Measurements from ENCODE around the gene FAM228A. TPM values are rescaled to one million over a fixed set of nuclear protein-coding genes. Genes with fewer than 3 reads are reported as not detected.

The FAM228A gene
- total RNA-seq, 2 donors from 2014 or later = 0.14 to 0.60 TPM

GRCh38 chr2:24211408-24211807, 36.6 kb downstream of the FAM228A start:
- peaks cover 2 to 3% of the 10 kb centered on the region in 2 donors for H3K36me3 Mint-ChIP-seq (ENCODE audit: insufficient read depth in 2 of 2)

GRCh38 chr2:24214880-24215279, 40.0 kb downstream of the FAM228A start:
- peak in 1 of 2 donors; percentile 15 for DNase-seq
- Mint-ChIP-seq H3K4me3 (no peak overlapping the region), H3K36me3 (ENCODE audit: insufficient read depth in 2 of 2) (peaks cover 1 to 3% of the 10 kb centered on the region in 2 donors), H3K27me3 (ENCODE audit: low read depth) (no peaks in the 10 kb centered on the region), H3K27ac (peak overlapping the region; percentile 91), H3K9me3 (no peaks in the 10 kb centered on the region), H3K4me1 (ENCODE audit: low read depth) (peaks cover 4% of the 10 kb centered on the region)
- ATAC-seq (replicated peaks in 1 of 2) = peak; percentile 50 to 97

More at GRCh38 chr2:24211408-24211807, 36.6 kb downstream of the FAM228A start:
- no peaks in the 10 kb centered on the region for H3K27me3 Mint-ChIP-seq (ENCODE audit: low read depth)
- no peak overlapping the region for H3K4me3 Mint-ChIP-seq
- H3K27ac Mint-ChIP-seq = no peak overlapping the region
- ATAC-seq (replicated peaks in 1 of 2) = no peak
- H3K4me1 Mint-ChIP-seq (ENCODE audit: low read depth) = peaks cover 4% of the 10 kb centered on the region
- no peaks in the 10 kb centered on the region for H3K9me3 Mint-ChIP-seq
- DNase-seq = no peak

GRCh38 chr2:24220554-24221291, 45.9 kb downstream of the FAM228A start:
- no peak overlapping the region for H3K4me3 Mint-ChIP-seq
- peaks cover 0 to 1% of the 10 kb centered on the region in 2 donors for H3K36me3 Mint-ChIP-seq (ENCODE audit: insufficient read depth in 2 of 2)
- no peak for ATAC-seq (replicated peaks in 1 of 2)
- H3K27ac Mint-ChIP-seq = no peak overlapping the region
- H3K27me3 Mint-ChIP-seq (ENCODE audit: low read depth) = no peaks in the 10 kb centered on the region
- H3K9me3 Mint-ChIP-seq = no peaks in the 10 kb centered on the region
- H3K4me1 Mint-ChIP-seq (ENCODE audit: low read depth) = no peaks in the 10 kb centered on the region
- DNase-seq = no peak

GRCh38 chr2:24221343-24222050, 46.6 kb downstream of the FAM228A start:
- no peak for DNase-seq
- no peak overlapping the region for H3K27ac Mint-ChIP-seq
- no peak overlapping the region for H3K4me3 Mint-ChIP-seq
- no peaks in the 10 kb centered on the region for H3K27me3 Mint-ChIP-seq (ENCODE audit: low read depth)
- H3K9me3 Mint-ChIP-seq = no peaks in the 10 kb centered on the region
- ATAC-seq (replicated peaks in 1 of 2) = no peak
- no peaks in the 10 kb centered on the region for H3K4me1 Mint-ChIP-seq (ENCODE audit: low read depth)
- peaks cover 0 to 1% of the 10 kb centered on the region in 2 donors for H3K36me3 Mint-ChIP-seq (ENCODE audit: insufficient read depth in 2 of 2)

GRCh38 chr2:24222946-24223345, 48.1 kb downstream of the FAM228A start:
- H3K27me3 Mint-ChIP-seq (ENCODE audit: low read depth) = no peaks in the 10 kb centered on the region
- H3K27ac Mint-ChIP-seq = no peak overlapping the region
- ATAC-seq (replicated peaks in 1 of 2) = no peak
- no peaks in the 10 kb centered on the region for H3K4me1 Mint-ChIP-seq (ENCODE audit: low read depth)
- peaks cover 0 to 1% of the 10 kb centered on the region in 2 donors for H3K36me3 Mint-ChIP-seq (ENCODE audit: insufficient read depth in 2 of 2)
- H3K4me3 Mint-ChIP-seq = no peak overlapping the region
- H3K9me3 Mint-ChIP-seq = no peaks in the 10 kb centered on the region
- DNase-seq = no peak

GRCh38 chr2:24225499-24226242, 50.8 kb downstream of the FAM228A start:
- Mint-ChIP-seq H3K36me3 (ENCODE audit: insufficient read depth in 2 of 2) (no peaks in the 10 kb centered on the region), H3K4me1 (ENCODE audit: low read depth) (no peaks in the 10 kb centered on the region), H3K27ac (no peak overlapping the region), H3K9me3 (no peaks in the 10 kb centered on the region), H3K27me3 (ENCODE audit: low read depth) (no peaks in the 10 kb centered on the region), H3K4me3 (no peak overlapping the region)
- DNase-seq (no peak), ATAC-seq (replicated peaks in 1 of 2) (no peak)

- DNase-seq = no peak
- Mint-ChIP-seq H3K4me3 (no peak overlapping the region), H3K4me1 (ENCODE audit: low read depth) (no peaks in the 10 kb centered on the region), H3K36me3 (ENCODE audit: insufficient read depth in 2 of 2) (no peaks in the 10 kb centered on the region), H3K27ac (peak overlapping the region; percentile 24), H3K9me3 (no peaks in the 10 kb centered on the region), H3K27me3 (ENCODE audit: low read depth) (no peaks in the 10 kb centered on the region)
- ATAC-seq (replicated peaks in 1 of 2) = no peak
These were observed 53.6 kb downstream of the FAM228A start for GRCh38 chr2:24228470-24228869.

- no peaks in the 10 kb centered on the region for H3K4me1 Mint-ChIP-seq (ENCODE audit: low read depth)
- no peak overlapping the region for H3K27ac Mint-ChIP-seq
- no peak for DNase-seq
- no peaks in the 10 kb centered on the region for H3K27me3 Mint-ChIP-seq (ENCODE audit: low read depth)
- H3K36me3 Mint-ChIP-seq (ENCODE audit: insufficient read depth in 2 of 2) = no peaks in the 10 kb centered on the region
- no peak overlapping the region for H3K4me3 Mint-ChIP-seq
- H3K9me3 Mint-ChIP-seq = no peaks in the 10 kb centered on the region
- no peak for ATAC-seq (replicated peaks in 1 of 2)
These were observed 56.6 kb downstream of the FAM228A start for GRCh38 chr2:24231461-24231881.

GRCh38 chr2:24233321-24233720, 58.5 kb downstream of the FAM228A start:
- no peak for DNase-seq
- Mint-ChIP-seq H3K27me3 (ENCODE audit: low read depth) (no peaks in the 10 kb centered on the region), H3K27ac (no peak overlapping the region), H3K36me3 (ENCODE audit: insufficient read depth in 2 of 2) (peaks cover 0 to under 1% of the 10 kb centered on the region in 2 donors), H3K4me3 (no peak overlapping the region), H3K9me3 (no peaks in the 10 kb centered on the region), H3K4me1 (ENCODE audit: low read depth) (no peaks in the 10 kb centered on the region)
- ATAC-seq (replicated peaks in 1 of 2) = no peak

GRCh38 chr2:24237313-24237712, 62.5 kb downstream of the FAM228A start:
- DNase-seq (no peak), ATAC-seq (replicated peaks in 1 of 2) (no peak)
- no peak overlapping the region for H3K4me3 Mint-ChIP-seq
- peaks cover 0 to 1% of the 10 kb centered on the region in 2 donors for H3K36me3 Mint-ChIP-seq (ENCODE audit: insufficient read depth in 2 of 2)
- no peak overlapping the region for H3K27ac Mint-ChIP-seq
- no peaks in the 10 kb centered on the region for H3K9me3 Mint-ChIP-seq
- H3K27me3 Mint-ChIP-seq (ENCODE audit: low read depth) = no peaks in the 10 kb centered on the region
- H3K4me1 Mint-ChIP-seq (ENCODE audit: low read depth) = no peaks in the 10 kb centered on the region

GRCh38 chr2:24238158-24238557, 63.3 kb downstream of the FAM228A start:
- no peak for DNase-seq
- no peak overlapping the region for H3K4me3 Mint-ChIP-seq
- H3K27ac Mint-ChIP-seq = no peak overlapping the region
- H3K27me3 Mint-ChIP-seq (ENCODE audit: low read depth) = no peaks in the 10 kb centered on the region
- no peaks in the 10 kb centered on the region for H3K4me1 Mint-ChIP-seq (ENCODE audit: low read depth)
- H3K36me3 Mint-ChIP-seq (ENCODE audit: insufficient read depth in 2 of 2) = peaks cover 0 to 1% of the 10 kb centered on the region in 2 donors
- no peaks in the 10 kb centered on the region for H3K9me3 Mint-ChIP-seq
- ATAC-seq (replicated peaks in 1 of 2) = no peak

GRCh38 chr2:24239553-24239952, 64.7 kb downstream of the FAM228A start:
- ATAC-seq (replicated peaks in 1 of 2) (no peak), DNase-seq (no peak)
- no peak overlapping the region for H3K27ac Mint-ChIP-seq
- H3K36me3 Mint-ChIP-seq (ENCODE audit: insufficient read depth in 2 of 2) = peaks cover 0 to 1% of the 10 kb centered on the region in 2 donors
- H3K27me3 Mint-ChIP-seq (ENCODE audit: low read depth) = no peaks in the 10 kb centered on the region
- H3K9me3 Mint-ChIP-seq = no peaks in the 10 kb centered on the region
- no peaks in the 10 kb centered on the region for H3K4me1 Mint-ChIP-seq (ENCODE audit: low read depth)
- H3K4me3 Mint-ChIP-seq = no peak overlapping the region
